GM12873 (cell line): ENCODE data around the gene LUC7L.
"Not testable (repeated sequence)": the region's sequence is repeated elsewhere in the genome, so short reads cannot be mapped to it uniquely, and the experiment has no call there.

Experiments
- CTCF ChIP-seq: IDR thresholded peaks from 2 replicates; pipeline ENCODE4 v1.5.1; 2012; ENCODE audit warnings: low read depth, mild to moderate bottlenecking, moderate library complexity, low read length, control low read depth; ENCODE audit not compliant: insufficient read depth; ENCODE audit errors: missing control alignments

LUC7L gene

GRCh38 chr16:179211-180092 lies 49.8 kb downstream of the LUC7L start:
- no peak for TF ChIP-seq CTCF

GRCh38 chr16:178668-179015 lies 50.6 kb downstream of the LUC7L start:
- TF ChIP-seq CTCF = no peak

GRCh38 chr16:177981-178667 lies 51.1 kb downstream of the LUC7L start:
- TF ChIP-seq CTCF = no peak

GRCh38 chr16:177394-177822 lies 51.8 kb downstream of the LUC7L start:
- TF ChIP-seq CTCF = no peak

- TF ChIP-seq CTCF = not testable (repeated sequence)
These were observed 52.5 kb downstream of the LUC7L start, which contains the start of gene HBA1 for GRCh38 chr16:176477-177382. HBA1 (plus strand) TSS chr16:176680; CDS start chr16:176717, 37 bp downstream.

- TF ChIP-seq CTCF = no peak
These were observed 54.0 kb downstream of the LUC7L start for GRCh38 chr16:175011-175949.
